OCI-M2 (cell line): ENCODE data around the gene PPDPF.
"Not testable (repeated sequence)": the region's sequence is repeated elsewhere in the genome, so short reads cannot be mapped to it uniquely, and the experiment has no call there.

Source experiments
- DNase-seq: peaks from one replicate; lab custom pipeline; 2025; ENCODE audit not compliant: unreplicated experiment; lab: John Stamatoyannopoulos, UW

Gene PPDPF

DNA sequence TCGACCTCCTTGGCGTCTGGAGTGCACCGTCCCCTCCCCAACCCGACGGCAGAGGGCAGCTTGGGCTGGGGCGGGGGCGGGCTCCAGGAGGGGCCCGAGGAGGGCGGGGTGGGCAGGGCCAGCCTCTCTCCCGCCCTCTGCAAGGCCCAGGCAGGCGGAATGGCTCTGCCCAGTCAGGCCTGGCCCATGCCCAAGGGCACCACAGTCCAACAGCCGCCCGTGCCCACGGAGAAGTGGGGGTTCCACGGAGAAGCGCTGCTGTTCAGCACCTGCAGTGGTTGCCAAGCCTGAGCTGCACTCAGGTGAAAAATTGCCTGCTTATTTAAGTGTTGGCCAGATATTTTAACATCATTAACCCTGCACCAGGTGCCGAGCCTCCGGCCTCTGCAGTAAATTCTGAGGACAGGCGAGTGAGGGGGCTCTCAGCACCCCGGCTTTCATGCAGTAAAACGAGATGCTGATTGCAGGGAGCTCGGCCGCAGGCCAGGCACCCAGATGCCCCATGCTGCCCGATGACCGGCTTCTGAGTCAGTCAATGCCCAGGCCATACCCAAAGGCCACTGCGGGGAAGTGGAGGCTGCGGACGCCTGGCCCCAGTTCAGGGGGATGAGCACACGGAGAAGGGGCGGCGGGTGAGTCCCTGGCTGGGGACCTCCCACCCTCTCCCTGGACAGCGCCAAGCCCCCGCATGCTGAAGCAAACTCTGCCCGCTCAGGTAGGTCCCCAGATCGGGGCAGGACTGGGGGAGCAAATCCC lies 27.3 kb downstream of the PPDPF start, which contains the start of gene SRMS:
Gene SRMS, minus strand, starts transcription at position 25 of the 756 bp plus-strand sequence. CDS start 286 bp downstream, outside the sequence.
- no peak for DNase-seq

DNA sequence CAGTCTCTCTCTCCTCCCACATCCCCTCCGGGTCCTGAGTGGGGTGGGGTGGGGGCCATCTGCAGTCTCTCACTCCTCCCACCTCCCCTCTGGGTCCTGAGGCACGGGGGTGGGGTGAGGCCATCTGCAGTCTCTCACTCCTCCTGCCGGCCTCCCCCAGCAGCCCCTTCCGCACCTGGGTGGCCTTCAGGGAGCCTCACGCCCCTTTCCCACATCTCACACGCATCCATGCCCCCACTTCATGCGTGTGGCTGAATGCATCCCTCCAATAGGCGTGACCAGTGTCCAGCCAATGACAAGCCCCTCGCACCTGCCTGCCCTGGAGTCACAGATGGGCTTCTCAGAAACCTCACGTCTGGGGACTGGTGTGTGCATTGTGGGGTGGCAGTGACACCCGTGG lies 28.0 kb downstream of the PPDPF start:
- DNase-seq = no peak

DNA sequence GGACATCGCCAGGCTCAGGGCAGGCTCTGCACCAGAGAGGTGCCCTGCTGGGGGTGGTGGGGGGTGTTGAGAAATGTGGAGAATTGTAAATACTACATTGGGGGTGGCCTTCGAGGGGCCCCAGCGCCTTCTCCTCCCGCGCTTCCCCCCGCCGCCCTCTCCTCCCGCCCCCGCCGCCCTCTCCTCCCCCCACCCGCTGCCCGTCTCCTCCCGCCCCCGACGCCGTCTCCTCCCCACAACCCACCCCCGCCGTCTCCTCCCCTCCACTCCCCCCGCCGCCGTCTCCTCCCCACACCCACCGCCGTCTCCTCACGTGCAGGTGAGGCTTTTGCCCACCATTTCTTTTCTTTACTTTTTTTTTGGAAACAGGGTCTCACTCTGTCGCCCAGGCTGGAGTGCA lies 28.5 kb downstream of the PPDPF start:
- no peak for DNase-seq

DNA sequence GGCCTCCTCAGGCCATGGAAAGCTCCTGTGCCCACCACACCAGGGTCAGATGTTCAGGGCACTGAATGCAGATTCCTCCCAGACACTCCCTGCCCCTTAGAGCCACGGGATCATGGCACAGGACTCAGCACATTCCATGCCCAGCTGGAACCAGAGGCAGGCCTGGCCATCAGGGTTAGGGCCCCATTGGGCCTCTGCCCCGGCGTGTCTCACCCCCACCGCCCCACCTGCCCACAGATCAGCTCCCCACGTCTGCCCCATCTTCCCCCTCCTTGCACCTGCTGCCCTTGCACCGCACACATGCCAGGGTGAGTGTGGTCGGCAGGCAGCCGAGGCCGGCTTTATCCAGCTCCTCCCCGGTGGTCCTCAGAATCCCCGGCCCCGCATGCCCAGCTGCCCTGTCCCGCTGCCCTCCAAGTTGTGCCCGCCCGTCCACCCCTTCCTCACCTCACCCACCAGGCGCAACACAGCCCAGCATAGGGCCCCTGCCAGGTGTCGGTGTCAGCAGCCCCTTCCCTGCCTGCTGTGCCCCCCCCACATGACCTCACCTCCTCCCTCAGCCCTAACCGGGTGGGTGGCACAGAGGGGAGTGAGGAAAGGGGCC lies 29.2 kb downstream of the PPDPF start:
- no peak for DNase-seq

DNA sequence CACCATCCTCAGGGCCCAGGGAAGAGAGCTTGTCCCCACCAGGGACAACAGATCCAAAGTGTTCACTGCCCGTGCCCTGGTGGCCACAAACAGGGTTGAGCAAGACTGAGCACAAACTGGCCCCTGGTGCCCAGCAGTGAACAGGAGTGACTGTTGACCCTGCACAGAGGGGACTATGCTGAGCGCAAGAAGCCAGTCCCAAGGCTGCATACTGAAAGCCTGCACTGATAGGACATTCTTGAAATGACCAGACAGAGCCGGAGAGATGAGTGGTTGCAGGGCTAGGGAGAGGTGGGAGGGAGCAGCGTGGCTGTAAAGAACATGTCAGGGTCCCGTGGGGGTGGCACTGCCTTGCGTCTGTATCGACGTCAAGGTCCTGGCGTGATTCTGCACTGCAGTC lies 30.5 kb downstream of the PPDPF start:
- no peak for DNase-seq

DNA sequence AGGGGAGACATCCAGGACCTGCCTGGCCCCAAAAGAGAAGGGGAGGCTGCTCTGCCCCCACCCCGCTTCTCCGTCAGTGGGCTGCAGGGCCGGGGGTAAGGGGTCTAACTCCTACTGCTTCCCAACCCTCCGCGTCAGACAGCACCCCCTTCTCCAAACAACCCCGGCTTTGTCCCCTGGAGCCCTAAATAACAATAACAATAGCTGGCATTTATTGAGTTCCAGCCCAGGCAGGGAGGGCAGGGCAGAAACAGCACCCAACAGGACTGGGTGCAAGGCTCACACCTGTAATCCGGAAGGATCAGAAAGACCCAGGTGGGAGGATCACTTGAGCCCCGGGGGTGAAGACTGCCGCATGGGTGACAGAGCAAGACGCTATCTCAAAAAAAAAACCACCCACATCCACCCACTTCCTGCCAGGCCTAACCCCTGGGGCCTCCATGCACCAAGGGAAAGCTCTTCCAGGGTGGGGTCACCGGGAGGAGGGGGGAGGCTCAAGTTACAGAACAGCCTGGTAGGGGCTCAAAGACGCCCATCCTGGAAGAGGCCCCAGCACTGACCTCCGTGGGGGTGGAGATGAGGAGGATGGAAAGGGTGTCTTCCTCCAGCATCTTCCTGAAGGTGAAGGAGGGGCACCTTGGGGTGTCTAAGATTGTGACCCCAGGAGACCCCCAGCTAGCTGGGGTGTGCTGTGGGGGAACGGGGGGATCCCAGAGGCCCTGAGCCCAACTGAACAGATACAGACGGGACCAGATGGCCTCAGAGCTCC lies 32.1 kb downstream of the PPDPF start:
- DNase-seq = peak; percentile 71

DNA sequence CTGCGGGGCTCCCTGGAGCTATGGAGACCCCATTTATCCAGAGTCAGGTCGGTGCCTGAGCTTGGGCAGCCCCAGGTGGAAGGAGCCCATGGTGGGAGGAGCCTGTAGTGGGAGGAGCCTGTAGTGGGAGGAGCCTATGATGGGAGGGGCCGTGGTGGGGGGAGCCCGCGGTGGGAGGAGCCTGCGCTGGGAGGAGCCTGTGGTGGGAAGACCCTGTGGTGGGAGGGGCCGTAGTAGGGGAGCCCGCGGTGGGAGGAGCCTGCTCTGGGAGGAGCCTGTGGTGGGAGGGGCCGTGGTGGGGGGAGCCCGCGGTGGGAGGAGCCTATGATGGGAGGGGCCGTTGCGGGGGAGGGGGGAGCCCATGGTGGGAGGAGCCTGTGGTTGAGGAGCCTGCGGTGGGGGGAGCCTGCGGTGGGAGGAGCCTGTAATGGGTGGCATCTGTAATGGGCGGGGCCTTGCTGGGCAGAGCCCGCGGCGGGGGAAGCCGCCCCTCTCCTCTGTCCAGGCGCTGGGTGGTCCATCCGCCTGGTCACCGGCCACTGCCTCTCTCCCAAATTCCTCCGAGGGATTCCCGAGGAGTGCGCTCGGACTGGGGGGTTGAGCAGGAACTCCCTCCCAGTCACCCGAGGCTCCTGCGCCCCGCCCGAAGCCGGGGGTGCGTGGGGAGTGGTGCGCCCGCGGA lies 32.8 kb downstream of the PPDPF start:
- peak; percentile 78 for DNase-seq

DNA sequence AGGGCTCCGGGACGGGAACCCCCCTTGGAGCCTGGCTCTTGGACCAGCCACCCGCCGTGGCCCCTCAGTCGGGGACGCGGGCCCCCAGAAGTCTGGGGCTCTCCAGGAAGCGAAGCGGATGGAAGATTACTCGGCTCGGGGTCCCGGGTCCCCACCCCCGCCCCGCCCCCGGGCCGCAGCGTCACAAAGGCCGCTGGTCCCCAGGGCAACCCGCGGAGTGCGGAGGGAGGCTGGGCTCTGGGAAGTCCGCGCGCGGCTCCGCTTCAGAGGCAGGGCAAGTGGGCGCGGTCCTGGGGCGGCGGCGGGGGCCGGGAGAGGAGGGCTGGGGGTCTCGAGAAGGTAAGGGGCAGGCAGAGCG lies 33.3 kb downstream of the PPDPF start, which contains the start of gene FNDC11:
Gene FNDC11, plus strand, starts transcription at position 227 of the 358 bp plus-strand sequence. CDS start 1,505 bp downstream, outside the sequence.
- DNase-seq = peak; percentile 36

DNA sequence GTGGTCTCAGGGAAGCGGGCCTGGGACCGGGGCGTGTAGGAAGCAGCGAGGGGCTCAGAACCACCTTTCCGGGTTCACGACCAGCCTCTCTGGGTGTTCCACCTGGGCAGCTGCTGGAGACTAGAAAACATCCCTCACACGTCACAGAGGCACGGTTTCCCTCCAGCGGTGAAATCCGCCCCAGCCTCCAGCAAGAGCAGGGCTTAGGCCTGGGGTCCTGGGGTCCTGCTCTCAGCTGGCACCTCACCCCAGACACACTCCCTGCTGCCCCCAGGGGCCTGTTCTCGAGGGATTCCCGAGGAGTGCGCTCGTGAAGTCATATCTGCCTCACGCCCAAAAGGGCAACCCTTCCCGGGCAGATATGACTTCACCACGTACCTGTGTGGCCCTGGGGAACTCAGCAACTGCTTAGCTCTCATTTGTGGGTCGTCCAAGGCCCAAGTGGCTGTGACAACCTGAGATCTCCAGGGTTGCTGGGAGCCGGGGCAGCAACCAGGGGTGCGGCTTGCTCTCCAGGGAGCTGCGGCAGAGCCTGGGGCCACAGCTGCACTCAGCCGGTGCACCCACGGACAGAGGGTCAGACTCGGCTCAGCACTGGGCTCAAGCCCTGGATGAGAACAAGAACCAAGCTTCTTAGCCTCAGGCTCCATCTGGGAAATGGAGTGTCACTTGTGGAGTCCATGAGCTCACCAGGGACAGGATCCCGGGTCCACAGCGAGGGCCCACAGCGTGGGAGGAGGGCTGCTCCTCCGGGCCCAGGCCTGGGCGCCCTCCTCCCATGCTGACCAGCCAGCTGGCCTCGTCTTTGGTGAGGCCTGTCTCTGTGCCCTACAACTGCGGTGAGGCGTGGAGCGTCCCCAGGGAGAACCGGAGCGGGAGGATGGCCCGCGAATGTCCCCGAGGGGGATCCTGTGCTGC lies 34.1 kb downstream of the PPDPF start:
- DNase-seq = no peak

DNA sequence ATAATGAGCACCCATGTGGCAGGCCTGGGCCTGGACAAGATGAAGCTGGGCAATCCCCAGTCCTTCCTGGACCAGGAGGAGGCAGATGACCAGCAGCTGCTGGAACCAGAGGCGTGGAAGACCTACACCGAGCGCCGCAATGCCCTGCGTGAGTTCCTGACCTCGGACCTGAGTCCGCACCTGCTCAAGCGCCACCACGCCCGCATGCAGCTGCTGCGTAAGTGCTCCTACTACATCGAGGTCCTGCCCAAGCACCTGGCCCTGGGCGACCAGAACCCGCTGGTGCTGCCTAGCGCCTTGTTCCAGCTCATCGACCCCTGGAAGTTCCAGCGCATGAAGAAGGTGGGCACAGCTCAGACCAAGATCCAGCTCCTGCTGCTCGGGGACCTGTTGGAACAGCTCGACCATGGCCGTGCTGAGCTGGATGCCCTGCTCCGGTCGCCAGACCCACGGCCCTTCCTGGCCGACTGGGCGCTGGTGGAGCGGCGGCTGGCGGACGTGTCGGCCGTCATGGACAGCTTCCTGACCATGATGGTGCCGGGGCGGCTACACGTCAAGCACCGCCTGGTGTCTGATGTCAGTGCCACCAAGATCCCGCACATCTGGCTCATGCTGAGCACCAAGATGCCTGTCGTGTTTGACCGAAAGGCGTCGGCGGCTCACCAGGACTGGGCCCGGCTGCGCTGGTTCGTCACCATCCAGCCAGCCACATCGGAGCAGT lies 35.3 kb downstream of the PPDPF start:
- no peak for DNase-seq

DNA sequence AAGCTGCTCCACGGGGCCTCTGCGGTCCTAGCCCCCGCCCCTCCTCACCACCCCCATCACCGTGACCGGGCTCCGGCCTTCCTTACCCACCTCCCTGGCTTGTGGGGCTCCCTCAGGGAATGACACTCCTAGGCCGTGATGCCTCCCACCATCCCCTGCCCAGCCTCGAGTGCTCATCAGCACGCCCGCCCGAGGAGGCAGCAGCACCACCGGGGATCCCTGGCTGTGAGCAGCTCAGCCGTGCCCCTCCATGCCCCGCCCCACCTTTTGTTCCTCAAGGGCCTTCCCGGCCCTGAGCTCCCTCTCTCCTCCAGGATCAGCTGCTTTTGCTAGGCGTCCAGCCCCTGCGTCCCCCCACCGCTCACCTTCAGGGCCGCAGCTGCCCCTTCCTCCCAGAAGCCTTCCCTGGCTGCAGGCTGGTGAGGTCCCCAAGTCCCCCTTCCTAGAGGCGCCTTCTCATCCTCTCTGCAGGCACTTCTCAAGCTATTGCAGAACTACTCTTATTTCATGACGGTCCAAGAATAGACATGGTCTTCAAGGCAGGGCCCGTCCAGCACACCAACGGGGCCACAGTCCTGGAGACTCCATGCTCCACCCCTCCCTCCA lies 36.4 kb downstream of the PPDPF start:
- DNase-seq = no peak

DNA sequence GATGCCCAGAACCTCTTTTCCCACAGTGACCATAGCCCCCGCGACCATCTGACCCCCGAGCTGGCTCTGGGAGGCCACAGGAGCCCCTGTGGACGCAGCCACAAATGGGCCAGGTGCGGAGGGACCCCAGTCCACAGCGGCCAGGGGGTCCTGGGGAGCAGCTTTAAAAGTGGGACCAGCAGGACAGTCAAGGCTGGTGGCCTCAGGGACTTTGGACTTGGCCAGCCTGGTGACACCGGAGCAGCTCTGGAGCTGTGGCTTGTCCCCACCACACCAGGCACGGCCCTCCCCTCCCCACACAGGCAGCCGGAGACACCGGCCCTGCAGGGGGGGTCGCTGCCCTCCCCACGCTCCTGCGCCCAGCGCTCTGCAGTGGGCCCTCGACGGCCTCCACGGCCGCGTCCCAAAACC lies 36.9 kb downstream of the PPDPF start:
- DNase-seq = no peak

DNA sequence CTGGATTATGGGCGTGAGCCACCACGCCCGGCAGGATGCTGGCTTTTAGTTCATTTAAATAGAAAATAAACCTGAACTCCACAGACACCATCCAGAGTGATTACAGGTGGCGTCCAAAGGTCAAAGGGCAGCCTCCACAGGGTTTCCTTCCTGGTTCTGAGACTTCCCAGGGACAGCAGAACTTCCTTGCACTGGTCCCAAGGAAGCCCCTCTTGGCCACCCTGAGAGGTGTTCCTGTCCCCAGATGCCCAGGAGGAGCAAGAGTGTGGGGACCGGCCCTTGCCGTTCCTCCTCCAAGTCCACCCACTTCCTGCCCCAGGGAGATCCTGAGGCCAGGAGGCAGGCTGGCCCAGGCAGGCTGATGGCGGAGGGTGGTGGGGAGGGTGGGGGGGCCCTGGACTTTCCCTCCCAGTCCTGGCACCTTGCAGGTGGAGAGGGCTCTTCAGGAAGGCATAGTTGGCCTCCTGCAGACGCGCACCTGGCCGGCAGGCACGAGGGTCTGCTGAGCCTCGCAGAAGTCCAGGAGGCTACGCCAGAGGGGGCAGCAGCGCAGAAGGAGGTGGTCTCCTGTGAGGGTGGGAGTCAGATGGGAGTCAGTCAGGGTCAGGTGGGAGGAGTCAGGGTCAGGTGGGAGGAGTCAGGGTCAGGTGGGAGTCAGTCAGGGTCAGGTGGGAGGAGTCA lies 38.4 kb downstream of the PPDPF start:
- no peak for DNase-seq

DNA sequence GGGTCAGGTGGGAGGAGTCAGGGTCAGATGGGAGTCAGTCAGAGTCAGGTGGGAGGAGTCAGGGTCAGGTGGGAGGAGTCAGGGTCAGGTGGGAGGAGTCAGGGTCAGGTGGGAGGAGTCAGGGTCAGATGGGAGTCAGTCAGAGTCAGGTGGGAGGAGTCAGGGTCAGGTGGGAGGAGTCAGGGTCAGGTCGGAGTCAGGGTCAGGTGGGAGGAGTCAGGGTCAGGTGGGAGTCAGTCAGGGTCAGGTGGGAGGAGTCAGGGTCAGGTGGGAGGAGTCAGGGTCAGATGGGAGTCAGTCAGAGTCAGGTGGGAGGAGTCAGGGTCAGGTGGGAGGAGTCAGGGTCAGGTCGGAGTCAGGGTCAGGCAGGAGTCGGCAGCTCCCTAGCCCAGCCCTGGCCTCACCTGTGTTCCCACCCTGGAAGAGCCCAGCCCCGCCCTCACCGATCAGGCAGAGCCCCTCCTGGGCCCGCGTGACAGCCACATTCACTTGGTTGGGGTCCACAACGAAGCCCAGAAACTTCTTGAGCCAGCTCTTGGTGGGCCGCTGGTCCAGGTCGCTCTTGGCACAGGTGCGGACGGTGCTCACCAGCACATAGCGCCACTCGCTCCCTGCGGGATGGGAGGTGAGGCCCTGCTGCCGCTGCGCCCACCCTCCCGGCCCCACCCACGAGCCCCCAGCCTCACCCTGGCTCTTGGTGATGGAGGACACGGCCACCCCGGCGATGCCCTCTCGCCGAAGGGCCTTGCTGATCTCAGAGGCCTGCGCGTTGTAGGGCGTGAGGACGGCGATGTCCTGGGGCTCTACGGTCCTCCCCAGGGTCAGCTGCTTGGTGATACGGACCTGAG lies 39.1 kb downstream of the PPDPF start:
- DNase-seq = not testable (repeated sequence)

DNA sequence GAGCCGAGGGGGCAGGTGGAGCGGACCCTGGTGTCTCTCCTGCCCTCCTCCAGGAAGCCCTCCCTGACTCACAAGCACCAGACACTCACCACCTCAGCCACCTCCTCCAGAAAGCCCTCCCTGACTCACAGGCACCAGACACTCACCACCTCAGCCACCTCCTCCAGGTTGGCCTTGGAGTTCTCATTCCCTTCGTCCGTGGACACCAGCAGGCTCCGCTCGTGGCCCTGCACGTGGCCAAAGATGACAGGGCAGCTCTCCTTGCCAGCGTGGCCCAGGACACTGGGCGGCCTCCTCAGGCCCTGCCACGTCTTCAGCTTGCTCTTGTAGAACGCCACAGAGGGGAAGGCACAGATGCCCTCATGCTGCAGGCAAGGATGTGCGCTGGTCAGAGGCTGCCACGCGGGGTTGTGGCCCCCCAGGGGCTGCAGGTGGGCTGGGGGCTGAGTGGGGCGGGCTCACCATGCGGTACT lies 39.8 kb downstream of the PPDPF start:
- DNase-seq = no peak

DNA sequence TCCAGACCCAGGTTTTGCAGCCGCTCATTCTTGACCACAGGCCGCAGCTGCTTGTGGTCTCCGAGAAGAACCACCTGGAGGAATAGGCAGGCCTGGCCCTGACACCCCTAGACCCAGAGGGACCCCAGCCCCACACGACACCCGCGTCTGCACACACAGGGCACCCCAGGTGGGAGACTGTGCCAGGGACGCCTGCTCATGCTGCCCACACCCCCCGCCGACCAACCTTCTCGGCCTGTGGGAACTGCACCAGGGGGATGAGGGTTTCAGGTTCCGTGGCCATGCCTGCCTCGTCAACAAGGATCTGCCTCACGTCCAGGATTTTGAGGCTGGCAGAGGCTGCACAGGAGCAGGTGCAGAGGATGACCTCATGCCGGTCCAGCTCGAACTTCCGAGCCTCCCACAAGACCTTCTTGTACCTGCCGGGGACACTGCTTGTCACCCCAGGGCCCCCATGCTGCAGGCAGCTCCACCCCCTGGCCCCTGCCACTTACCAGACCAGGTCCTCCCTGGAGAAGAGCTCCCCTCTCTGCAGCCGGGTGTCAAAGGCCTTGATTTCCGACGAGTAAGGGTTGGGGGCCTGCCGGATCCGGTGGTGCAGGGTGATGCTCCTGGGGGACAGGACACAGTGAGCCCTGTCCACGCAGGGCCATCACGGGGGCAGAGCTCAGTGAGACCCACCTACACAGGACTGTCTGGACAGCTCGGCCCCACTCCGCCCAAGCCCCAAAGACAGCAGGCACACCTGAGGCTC lies 40.5 kb downstream of the PPDPF start:
- DNase-seq = no peak
